Measurements from ENCODE around the gene NR5A2.

- TF ChIP-seq CTCF (conservative IDR thresholded peaks at IDR 0.05 in 1 of 2, IDR thresholded peaks at IDR 0.05 in 1 of 2; ENCODE audit: low read depth in 1 of 2, low read length in 2 of 2): no peak
- TF ChIP-seq EZH2 (IDR thresholded peaks at IDR 0.05; ENCODE audit: low read length, missing control alignments): no peak
Measured at GRCh38 chr1:200154069-200154767, 126.7 kb downstream of the NR5A2 start.

Measured in fibroblast of lung (primary cell).